Caco-2 (cell line): ENCODE data around the gene RUNX2. TPM values are rescaled to one million over a fixed set of nuclear protein-coding genes. Genes with fewer than 3 reads are reported as not detected.

Experiments
- BruUV-seq: library from RNA; stranded (reverse); fragments of 400-500 nt; replicated peaks from 2 replicates; lab custom pipeline; 2021; lab: Mats Ljungman, UMichigan
- CTCF ChIA-PET: fragments of 300-600 bp; sonication (Branson Sonifier 250); formaldehyde crosslinking; loops from one replicate; lab custom pipeline; 2022; ENCODE audit warnings: antibody characterized with exemption; lab: Charles Lee
- POLR2A ChIA-PET: fragments of 300-600 bp; sonication (Branson Sonifier 250); formaldehyde crosslinking; loops from one replicate; lab custom pipeline; 2022; ENCODE audit warnings: antibody characterized with exemption; lab: Charles Lee
- DNase-seq, 2 experiments: peaks; one replicate each; pipeline versions ENCODE4 v3.0.0 to v3.0.0-alpha.2; 2020 to 2022
- H3K27me3 ChIP-seq: replicated peaks from 2 replicates; pipeline ENCODE4 v1.6.0; 2011; ENCODE audit warnings: low read length; ENCODE audit not compliant: control insufficient read depth, insufficient read depth
- H3K36me3 ChIP-seq: 2 replicates; pipeline ENCODE4 v1.5.1; 2011; ENCODE audit warnings: low read length; ENCODE audit not compliant: control insufficient read depth, insufficient read depth
- H3K4me1 ChIP-seq: fragments of 250-450 bp; sonication (Bioruptor Pico); 2 replicates; pipeline ENCODE4 v1.5.1; 2020; ENCODE audit warnings: mild to moderate bottlenecking
- H3K4me3 ChIP-seq: 2 replicates; pipeline ENCODE4 v1.5.1; 2011; ENCODE audit warnings: low read depth, mild to moderate bottlenecking, control low read depth, low read length
- H3K9me3 ChIP-seq: fragments of 250-450 bp; sonication (Bioruptor Pico); 2 replicates; pipeline ENCODE4 v1.5.1; 2020; ENCODE audit warnings: mild to moderate bottlenecking, moderate library complexity
- H3K27ac Mint-ChIP-seq: one replicate; pipeline ENCODE4 v1.8.0; 2022; ENCODE audit warnings: mixed read lengths; ENCODE audit not compliant: unreplicated experiment
- H3K27me3 Mint-ChIP-seq: one replicate; pipeline ENCODE4 v1.8.0; 2022; ENCODE audit warnings: mixed read lengths; ENCODE audit not compliant: insufficient read depth, unreplicated experiment
- H3K36me3 Mint-ChIP-seq: one replicate; pipeline ENCODE4 v1.8.0; 2022; ENCODE audit warnings: mild to moderate bottlenecking, mixed read lengths; ENCODE audit not compliant: insufficient read depth, unreplicated experiment
- H3K4me1 Mint-ChIP-seq: one replicate; pipeline ENCODE4 v1.8.0; 2022; ENCODE audit warnings: low read depth, mixed read lengths; ENCODE audit not compliant: unreplicated experiment
- H3K4me3 Mint-ChIP-seq: one replicate; pipeline ENCODE4 v1.8.0; 2022; ENCODE audit warnings: mild to moderate bottlenecking, moderate library complexity, mixed read lengths; ENCODE audit not compliant: unreplicated experiment
- H3K9me3 Mint-ChIP-seq: one replicate; pipeline ENCODE4 v1.8.0; 2022; ENCODE audit warnings: mixed read lengths; ENCODE audit not compliant: unreplicated experiment
- intact Hi-C: fragments of 100-400 bp; cut with micrococcal nuclease; formaldehyde crosslinking; loops from one replicate; pipeline ENCODE4 v1.10.0; 2022; ENCODE audit not compliant: unreplicated experiment
- total RNA-seq: library from RNA; stranded (reverse); gene quantifications from 2 replicates; pipeline ENCODE4 v1.2.3, GENCODE V29; 2022
- TF ChIP-seq, protein P1 (sequence below), 2 experiments: fragments of 200-600 bp in 1 of 2; IDR thresholded peaks; 1 replicate in 1 of 2; 2 replicates in 1 of 2; pipeline versions ENCODE4 v1.5.1 to v1.8.0; 2011 to 2022; ENCODE audit warnings: antibody characterized with exemption in 1 of 2, control low read depth in 1 of 2, inconsistent platforms in 1 of 2, low read depth in 1 of 2, low read length in 1 of 2, mild to moderate bottlenecking in 1 of 2, moderate library complexity in 1 of 2; ENCODE audit not compliant: insufficient read depth in 1 of 2, severe bottlenecking in 1 of 2, unreplicated experiment in 1 of 2

The RUNX2 gene
- total RNA-seq, 1 experiment from 2014 or later = not detected

DNA sequence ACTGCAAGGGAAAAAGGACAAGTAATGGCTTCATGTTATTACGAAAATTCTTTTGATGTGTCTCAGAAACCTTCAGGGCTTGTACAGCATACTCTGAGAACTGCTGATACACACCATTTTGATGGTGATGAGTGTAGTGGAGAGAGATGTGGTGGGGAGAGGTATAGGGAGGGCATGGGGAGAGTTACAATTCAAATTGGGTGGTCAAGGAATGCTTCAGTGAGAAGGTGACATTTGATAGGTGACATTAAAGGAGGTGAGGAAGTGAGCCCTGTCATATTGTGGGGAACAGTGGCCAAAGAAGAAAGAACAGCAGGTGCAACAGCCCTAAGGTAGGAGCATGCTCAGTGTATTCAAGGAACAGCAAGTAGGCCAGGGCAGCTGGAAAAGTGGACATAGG is 368.6 kb downstream of the RUNX2 start:
- no peaks in the 10 kb centered on the region for H3K27me3 ChIP-seq
- no peak for DNase-seq
- H3K4me3 Mint-ChIP-seq = no peak overlapping the region
- intact Hi-C loops = no loop called here
- H3K27me3 Mint-ChIP-seq = no peaks in the 10 kb centered on the region
- no peaks in the 10 kb centered on the region for H3K36me3 Mint-ChIP-seq
- no peaks in the 10 kb centered on the region for H3K36me3 ChIP-seq
- H3K27ac Mint-ChIP-seq = no peak overlapping the region
- 0 out of 2 replicates have a peak, but pooled peaks cover 3% of the 10 kb centered on the region for H3K4me1 ChIP-seq
- ChIA-PET CTCF (no interaction called here), POLR2A (no interaction called here)
- no TSS peak for BruUV-seq
- no peaks in the 10 kb centered on the region for H3K9me3 ChIP-seq
- TF ChIP-seq, protein P1, sequence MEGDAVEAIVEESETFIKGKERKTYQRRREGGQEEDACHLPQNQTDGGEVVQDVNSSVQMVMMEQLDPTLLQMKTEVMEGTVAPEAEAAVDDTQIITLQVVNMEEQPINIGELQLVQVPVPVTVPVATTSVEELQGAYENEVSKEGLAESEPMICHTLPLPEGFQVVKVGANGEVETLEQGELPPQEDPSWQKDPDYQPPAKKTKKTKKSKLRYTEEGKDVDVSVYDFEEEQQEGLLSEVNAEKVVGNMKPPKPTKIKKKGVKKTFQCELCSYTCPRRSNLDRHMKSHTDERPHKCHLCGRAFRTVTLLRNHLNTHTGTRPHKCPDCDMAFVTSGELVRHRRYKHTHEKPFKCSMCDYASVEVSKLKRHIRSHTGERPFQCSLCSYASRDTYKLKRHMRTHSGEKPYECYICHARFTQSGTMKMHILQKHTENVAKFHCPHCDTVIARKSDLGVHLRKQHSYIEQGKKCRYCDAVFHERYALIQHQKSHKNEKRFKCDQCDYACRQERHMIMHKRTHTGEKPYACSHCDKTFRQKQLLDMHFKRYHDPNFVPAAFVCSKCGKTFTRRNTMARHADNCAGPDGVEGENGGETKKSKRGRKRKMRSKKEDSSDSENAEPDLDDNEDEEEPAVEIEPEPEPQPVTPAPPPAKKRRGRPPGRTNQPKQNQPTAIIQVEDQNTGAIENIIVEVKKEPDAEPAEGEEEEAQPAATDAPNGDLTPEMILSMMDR (IDR thresholded peaks at IDR 0.05; ENCODE audit: insufficient read depth in 1 of 2, low read depth in 1 of 2, low read length in 1 of 2, severe bottlenecking in 1 of 2, unreplicated experiment in 1 of 2) = no peak
- H3K4me1 Mint-ChIP-seq = peaks cover 6% of the 10 kb centered on the region
- no peak overlapping the region for H3K4me3 ChIP-seq
- H3K9me3 Mint-ChIP-seq = no peaks in the 10 kb centered on the region

DNA sequence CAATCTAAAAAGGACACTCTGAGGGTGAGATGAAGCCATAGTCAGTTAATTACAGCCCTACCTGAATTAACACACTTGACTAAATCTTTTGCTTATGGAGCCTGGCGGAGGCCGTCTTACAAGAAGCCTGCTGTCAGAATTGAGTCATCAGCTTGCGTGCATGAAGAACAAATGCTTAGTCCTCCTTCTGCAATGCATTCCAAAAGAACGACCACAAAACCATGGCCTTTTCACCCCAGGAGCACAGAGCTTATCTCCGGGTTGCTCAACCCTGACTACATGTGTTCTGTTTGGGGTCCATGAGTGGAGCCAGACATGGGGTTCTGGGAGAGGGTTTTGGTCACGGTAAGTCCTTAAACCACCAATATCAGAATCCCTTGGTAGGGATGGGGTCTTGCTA is 369.5 kb downstream of the RUNX2 start:
- TF ChIP-seq, protein P1 (IDR thresholded peaks at IDR 0.05; ENCODE audit: insufficient read depth in 1 of 2, low read depth in 1 of 2, low read length in 1 of 2, severe bottlenecking in 1 of 2, unreplicated experiment in 1 of 2) = no peak
- DNase-seq = no peak
- H3K27ac Mint-ChIP-seq = no peak overlapping the region
- Histone ChIP-seq H3K4me3 (no peak overlapping the region), H3K27me3 (no peaks in the 10 kb centered on the region), H3K4me1 (0 out of 2 replicates have a peak, but pooled peaks cover 3% of the 10 kb centered on the region), H3K36me3 (no peaks in the 10 kb centered on the region), H3K9me3 (no peaks in the 10 kb centered on the region)
- no peaks in the 10 kb centered on the region for H3K27me3 Mint-ChIP-seq
- no peaks in the 10 kb centered on the region for H3K36me3 Mint-ChIP-seq
- POLR2A ChIA-PET = no interaction called here
- peaks cover 6% of the 10 kb centered on the region for H3K4me1 Mint-ChIP-seq
- intact Hi-C loops = no loop called here
- no TSS peak for BruUV-seq
- no peaks in the 10 kb centered on the region for H3K9me3 Mint-ChIP-seq
- CTCF ChIA-PET = no interaction called here
- no peak overlapping the region for H3K4me3 Mint-ChIP-seq

DNA sequence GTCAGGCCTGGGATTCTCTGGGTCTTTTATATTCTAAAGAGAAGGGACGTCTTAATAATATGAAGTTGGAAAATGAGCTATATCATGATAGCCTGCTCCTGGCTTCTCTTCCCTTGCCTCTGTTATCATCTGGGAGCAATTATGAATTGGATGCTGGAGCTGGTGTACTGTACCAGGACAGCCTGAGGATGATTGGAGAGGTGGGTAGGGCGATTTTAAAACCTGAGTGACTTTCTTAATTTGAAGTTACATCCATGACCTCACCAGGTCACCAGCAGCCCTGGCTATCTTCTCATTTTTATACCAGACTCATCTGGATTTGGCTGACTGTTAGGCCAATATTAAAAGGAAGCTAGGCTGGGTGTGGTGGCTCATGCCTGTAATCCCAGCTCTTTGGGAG is 369.9 kb downstream of the RUNX2 start:
- Histone ChIP-seq H3K4me1 (0 out of 2 replicates have a peak, but pooled peaks cover 3% of the 10 kb centered on the region), H3K27me3 (no peaks in the 10 kb centered on the region), H3K36me3 (no peaks in the 10 kb centered on the region), H3K9me3 (no peaks in the 10 kb centered on the region), H3K4me3 (no peak overlapping the region)
- H3K36me3 Mint-ChIP-seq = no peaks in the 10 kb centered on the region
- H3K4me3 Mint-ChIP-seq = no peak overlapping the region
- no peaks in the 10 kb centered on the region for H3K9me3 Mint-ChIP-seq
- TF ChIP-seq, protein P1 (IDR thresholded peaks at IDR 0.05; ENCODE audit: insufficient read depth in 1 of 2, low read depth in 1 of 2, low read length in 1 of 2, severe bottlenecking in 1 of 2, unreplicated experiment in 1 of 2) = no peak
- BruUV-seq = no TSS peak
- H3K27me3 Mint-ChIP-seq = no peaks in the 10 kb centered on the region
- intact Hi-C loops = no loop called here
- CTCF ChIA-PET = no interaction called here
- POLR2A ChIA-PET = no interaction called here
- DNase-seq = no peak
- H3K4me1 Mint-ChIP-seq = peaks cover 6% of the 10 kb centered on the region
- H3K27ac Mint-ChIP-seq = no peak overlapping the region
